Cardiac ventricle fibroblast (primary cell): ENCODE results near the gene TES. TPM values are rescaled to one million over a fixed set of nuclear protein-coding genes. Genes with fewer than 3 reads are reported as not detected.

Experiments
- total RNA-seq: library from RNA; depleted of rRNA; stranded (reverse); fragments of >200 nt; gene quantifications from 2 replicates; pipeline ENCODE4 v1.2.3, GENCODE V29; 2015

The TES gene
- 35.6 and 38.9 TPM in 2 replicates for total RNA-seq

GRCh38 chr7:116210345-116211005, at the start of gene TES:
TES (plus strand) TSS chr7:116210539; CDS start chr7:116210708, 169 bp downstream.

Other genes starting within 250 kb of the TES start
- gene TFEC, start 179.8 kb upstream of the TES start, total RNA-seq, result not detected in 2 replicates